ENCODE data around the gene ZNF354B.
A peak's percentile ranks its signal among the peaks of the same experiment; 100 is the strongest.
"Not testable (repeated sequence)": the region's sequence is repeated elsewhere in the genome, so short reads cannot be mapped to it uniquely, and the experiment has no call there.

Gene ZNF354B

GRCh38 chr5:178859625-178860521 lies at the start of gene ZNF354B:
Gene ZNF354B, plus strand, starts transcription at chr5:178859953. Its CDS starts 1,095 bp downstream, at chr5:178861048.
- DNase-seq (ENCODE audit: low read depth in 2 of 2) = peak; percentile 71 to 77

- DNase-seq (ENCODE audit: low read depth in 2 of 2) = no peak
Measured at GRCh38 chr5:178817506-178817905, 42.2 kb upstream of the ZNF354B start.

DNA sequence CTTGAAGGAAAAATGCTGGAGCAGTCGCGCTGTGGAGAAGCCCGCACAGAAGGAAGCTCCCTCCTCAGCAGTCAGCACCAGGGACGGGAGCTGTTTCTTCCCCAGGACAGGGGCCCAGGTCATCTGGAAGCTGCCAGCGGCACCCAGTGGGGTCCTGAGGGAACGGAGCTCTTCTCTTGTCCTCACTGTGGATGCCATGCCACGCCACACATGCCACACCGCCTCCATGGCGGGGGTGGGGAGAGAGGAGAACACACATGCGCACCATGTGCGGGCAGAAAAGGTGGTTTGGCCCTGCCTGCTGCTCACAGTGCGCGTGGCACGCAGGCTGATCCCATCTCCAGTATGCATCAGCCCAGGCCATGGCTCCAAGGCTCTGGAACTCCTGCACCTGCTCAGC lies 41.7 kb upstream of the ZNF354B start:
- DNase-seq (ENCODE audit: low read depth in 2 of 2) = no peak

- no peak for DNase-seq (ENCODE audit: low read depth in 2 of 2)
Measured at GRCh38 chr5:178820001-178820400, 39.8 kb upstream of the ZNF354B start.

- DNase-seq (ENCODE audit: low read depth in 2 of 2) = no peak
Measured at GRCh38 chr5:178825444-178825843, 34.3 kb upstream of the ZNF354B start.

GRCh38 chr5:178826216-178826615 lies 33.5 kb upstream of the ZNF354B start:
- DNase-seq (ENCODE audit: low read depth in 2 of 2) = no peak

- no peak for DNase-seq (ENCODE audit: low read depth in 2 of 2)
Measured at GRCh38 chr5:178827636-178828035, 32.1 kb upstream of the ZNF354B start.

- DNase-seq (ENCODE audit: low read depth in 2 of 2) = no peak
Measured at GRCh38 chr5:178831049-178831448, 28.7 kb upstream of the ZNF354B start.

- DNase-seq (ENCODE audit: low read depth in 2 of 2) = no peak
Measured at GRCh38 chr5:178832618-178833201, 27.0 kb upstream of the ZNF354B start.

DNA sequence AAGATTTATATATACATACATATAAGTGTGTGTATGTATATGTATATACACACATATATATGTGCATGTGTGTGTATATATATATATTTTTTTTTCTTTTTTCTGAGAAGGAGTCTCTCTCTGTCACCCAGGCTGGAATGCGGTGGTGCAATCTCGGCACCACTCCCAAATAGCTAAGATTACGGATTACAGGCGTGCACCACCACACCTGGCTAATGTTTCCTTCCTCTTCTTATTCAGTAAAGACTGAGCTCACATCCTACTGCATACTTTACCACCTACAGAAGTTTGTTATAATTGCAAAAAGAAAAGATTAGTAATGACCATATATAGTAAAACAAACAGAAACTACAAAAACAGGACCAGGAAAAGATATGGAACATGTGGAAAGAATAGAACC lies 23.1 kb upstream of the ZNF354B start:
- DNase-seq (ENCODE audit: low read depth in 2 of 2) = no peak

GRCh38 chr5:178838695-178839318 lies 20.9 kb upstream of the ZNF354B start:
- DNase-seq (ENCODE audit: low read depth in 2 of 2) = not testable (repeated sequence)

DNA sequence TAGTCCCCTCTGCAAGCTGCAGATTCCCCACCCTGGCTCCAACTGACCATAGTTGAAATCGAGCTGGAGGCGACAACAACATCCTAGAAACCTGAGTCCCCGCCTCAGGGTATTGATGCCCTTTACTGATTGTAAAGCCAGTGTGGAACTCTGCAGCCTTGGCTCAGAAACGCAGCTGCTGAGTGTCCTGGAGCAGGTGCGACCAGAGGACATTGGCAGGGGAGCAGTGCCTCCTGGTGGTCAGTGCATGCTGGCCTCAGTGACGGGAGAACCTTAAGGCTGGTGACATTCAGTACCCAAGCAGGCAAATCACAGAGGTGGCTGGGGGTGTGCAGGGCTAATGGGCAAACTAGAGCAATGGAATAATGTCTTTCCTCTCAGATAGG lies 20.4 kb upstream of the ZNF354B start:
- peak in 1 of 2 donors; percentile 17 for DNase-seq (ENCODE audit: low read depth in 2 of 2)

DNA sequence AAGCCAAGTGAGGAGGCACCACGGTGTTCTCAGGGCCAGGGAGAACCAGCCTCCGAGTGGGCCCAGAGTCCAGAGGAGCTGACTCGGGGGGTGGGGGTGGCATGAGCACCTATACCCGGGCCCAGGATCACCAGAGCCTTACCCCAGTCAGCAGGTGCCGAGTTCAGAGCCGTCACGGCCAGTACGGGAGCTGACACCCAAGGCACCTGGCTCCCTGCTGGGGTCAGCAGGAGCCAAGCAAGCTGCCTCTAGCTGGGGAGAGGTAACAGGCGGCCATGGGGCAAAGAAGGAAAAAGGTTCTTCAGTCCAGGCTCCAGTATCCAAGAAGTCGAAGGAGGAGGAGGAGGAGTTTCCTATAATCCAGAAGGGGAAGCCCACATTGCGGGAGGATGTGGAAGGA lies 19.4 kb upstream of the ZNF354B start:
- DNase-seq (ENCODE audit: low read depth in 2 of 2) = not testable (repeated sequence)

DNA sequence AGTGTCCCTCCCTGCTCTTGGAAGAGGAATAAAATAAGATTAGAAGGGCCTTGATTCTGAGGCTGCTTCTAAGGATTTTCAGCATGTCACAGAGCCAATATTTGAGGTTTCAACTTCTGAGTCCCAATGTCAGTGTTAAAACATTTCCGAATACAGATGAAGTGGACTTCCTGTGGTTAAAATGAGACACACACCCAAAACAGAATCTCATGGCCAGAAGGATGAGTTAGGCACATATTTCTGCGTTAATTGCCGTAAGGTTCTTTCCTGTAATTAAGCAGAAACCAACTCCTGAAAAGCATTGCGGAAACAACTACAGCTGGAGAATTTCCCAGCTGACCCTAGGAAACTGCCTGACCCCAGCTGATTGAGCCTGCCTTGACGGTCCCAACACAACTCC lies 10.4 kb upstream of the ZNF354B start:
- no peak for DNase-seq (ENCODE audit: low read depth in 2 of 2)

GRCh38 chr5:178851951-178852350 lies 7.8 kb upstream of the ZNF354B start:
- no peak for DNase-seq (ENCODE audit: low read depth in 2 of 2)

- no peak for DNase-seq (ENCODE audit: low read depth in 2 of 2)
Measured at GRCh38 chr5:178854284-178854683, 5.5 kb upstream of the ZNF354B start.

DNA sequence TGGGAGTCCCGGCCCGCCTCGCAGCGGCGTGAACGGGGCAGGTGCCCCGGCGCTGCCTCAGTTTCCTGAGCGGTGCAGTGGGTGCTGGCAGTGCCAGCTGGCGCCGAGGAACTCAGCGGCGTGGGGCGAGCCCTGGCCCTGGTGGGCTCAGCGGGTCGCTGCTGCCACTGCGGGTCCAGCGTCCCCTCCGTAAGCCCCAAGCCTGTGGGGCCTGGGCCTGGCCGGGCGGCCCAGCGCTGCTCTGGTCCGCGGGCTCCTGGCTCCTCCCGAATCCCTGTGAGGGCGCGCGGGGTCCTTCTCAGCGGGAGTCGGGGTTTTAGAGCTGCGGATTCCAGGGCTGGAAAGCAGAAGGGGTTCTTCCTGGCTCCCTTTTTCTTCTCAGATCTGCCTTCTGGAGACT lies 862 bp downstream of the ZNF354B start:
- not testable (repeated sequence) for DNase-seq (ENCODE audit: low read depth in 2 of 2)

- no peak for DNase-seq (ENCODE audit: low read depth in 2 of 2)
Measured at GRCh38 chr5:178861627-178862026, 1.9 kb downstream of the ZNF354B start.

- DNase-seq (ENCODE audit: low read depth in 2 of 2) = no peak
Measured at GRCh38 chr5:178866946-178867345, 7.2 kb downstream of the ZNF354B start.

- no peak for DNase-seq (ENCODE audit: low read depth in 2 of 2)
Measured at GRCh38 chr5:178869577-178869976, 9.8 kb downstream of the ZNF354B start.

DNA sequence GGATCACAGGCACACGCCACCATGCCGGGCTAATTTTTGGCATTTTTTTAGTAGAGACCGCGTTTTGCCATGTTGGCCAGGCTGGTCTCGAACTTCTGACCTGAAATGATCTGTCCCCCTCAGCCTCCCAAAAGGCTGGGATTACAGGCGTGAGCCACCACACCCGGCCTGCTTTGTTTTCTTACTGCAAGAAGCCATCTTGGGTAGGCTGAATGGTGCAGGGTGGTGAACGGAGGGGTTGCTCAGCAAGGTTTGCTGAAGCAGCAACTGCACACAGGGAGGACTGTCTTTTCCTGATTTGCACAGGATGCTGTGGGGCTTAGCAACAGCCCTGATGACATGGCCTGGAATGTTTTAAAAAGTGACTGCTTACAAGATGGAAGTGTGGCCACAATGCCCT lies 10.7 kb downstream of the ZNF354B start:
- no peak for DNase-seq (ENCODE audit: low read depth in 2 of 2)

DNA sequence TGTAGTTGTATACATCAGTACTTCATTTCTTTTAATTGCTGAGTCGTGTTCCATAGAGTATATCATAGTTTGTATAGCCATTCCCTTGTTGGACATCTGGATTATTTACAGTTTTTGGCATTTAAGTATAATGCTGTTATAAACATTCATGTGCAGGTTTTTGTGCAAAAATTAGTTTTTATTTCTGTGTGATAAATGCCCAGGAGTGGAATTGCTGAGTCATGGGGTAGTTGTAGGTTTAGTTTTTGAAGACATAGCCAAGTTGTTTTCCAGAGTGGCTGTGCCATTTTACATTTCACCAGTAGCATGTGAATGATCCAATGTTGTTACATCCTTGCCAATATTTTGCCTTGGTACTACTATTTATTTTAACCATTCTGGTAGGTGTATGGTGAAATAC lies 12.5 kb downstream of the ZNF354B start:
- no peak for DNase-seq (ENCODE audit: low read depth in 2 of 2)

Data from stimulated activated CD8-positive, alpha-beta memory T cell treated with anti-CD3 and anti-CD28 coated beads, Interleukin-15, amount 100 ng/mL, for 48 hours (primary cell).